HepG2 (cell line): Measurements from ENCODE around the gene POLDIP3.

Experiments used
- CEBPB ChIP-seq: IDR thresholded peaks from 2 replicates; pipeline ENCODE4 v1.6.1; 2011; ENCODE audit warnings: low read depth, low read length, improper control_type of control experiment, borderline replicate concordance
- CTCF ChIP-seq: sonication (generic); formaldehyde crosslinking; IDR thresholded peaks from 2 replicates; pipeline ENCODE4 v1.5.0; 2020; ENCODE audit warnings: mild to moderate bottlenecking, missing genetic modification reagents, moderate library complexity
- E2F5 ChIP-seq: sonication (generic); formaldehyde crosslinking; conservative IDR thresholded peaks from 2 replicates; pipeline ENCODE4 v1.4.0; 2020; ENCODE audit warnings: missing genetic modification reagents
- ERF ChIP-seq: IDR thresholded peaks from 2 replicates; pipeline ENCODE4 v1.6.1; 2018; ENCODE audit warnings: missing biosample characterization, missing genetic modification reagents
- EZH2 ChIP-seq: conservative IDR thresholded peaks from 2 replicates; pipeline ENCODE4 v1.6.1; 2012; ENCODE audit warnings: mild to moderate bottlenecking, low read depth, low read length, moderate library complexity
- FOXM1 ChIP-seq: sonication (generic); formaldehyde crosslinking; IDR thresholded peaks from 2 replicates; pipeline ENCODE4 v1.5.0; 2020; ENCODE audit warnings: missing genetic modification reagents
- IKZF1 ChIP-seq: fragments of 450-650 bp; IDR thresholded peaks from 2 replicates; pipeline ENCODE4 v1.7.1; 2016
- PAX8 ChIP-seq: sonication (generic); formaldehyde crosslinking; IDR thresholded peaks from 2 replicates; pipeline ENCODE4 v1.8.0; 2022; ENCODE audit warnings: mild to moderate bottlenecking, missing genetic modification reagents, borderline replicate concordance
- SMC3 ChIP-seq: IDR thresholded peaks from 2 replicates; pipeline ENCODE4 v1.6.1; 2011; ENCODE audit warnings: low read length, improper control_type of control experiment
- XBP1 ChIP-seq: sonication (generic); formaldehyde crosslinking; IDR thresholded peaks from 2 replicates; pipeline ENCODE4 v1.5.0; 2020; ENCODE audit warnings: missing genetic modification reagents
- ZFX ChIP-seq: sonication (generic); formaldehyde crosslinking; IDR thresholded peaks from 2 replicates; pipeline ENCODE4 v1.4.0; 2020; ENCODE audit warnings: mild to moderate bottlenecking, low read depth, missing genetic modification reagents, moderate library complexity
- ZMYM3 ChIP-seq: sonication (generic); formaldehyde crosslinking; IDR thresholded peaks from 2 replicates; pipeline ENCODE4 v1.5.1; 2020; ENCODE audit warnings: mild to moderate bottlenecking, missing genetic modification reagents
- TF ChIP-seq, protein P1 (sequence below): sonication (generic); formaldehyde crosslinking; IDR thresholded peaks from 2 replicates; pipeline ENCODE4 v1.5.1; 2020; ENCODE audit warnings: mild to moderate bottlenecking, missing genetic modification reagents, borderline replicate concordance
- TF ChIP-seq, protein P2 (sequence below): sonication (generic); formaldehyde crosslinking; conservative IDR thresholded peaks from 2 replicates; pipeline ENCODE4 v1.5.0; 2020; ENCODE audit warnings: missing genetic modification reagents

DNA sequence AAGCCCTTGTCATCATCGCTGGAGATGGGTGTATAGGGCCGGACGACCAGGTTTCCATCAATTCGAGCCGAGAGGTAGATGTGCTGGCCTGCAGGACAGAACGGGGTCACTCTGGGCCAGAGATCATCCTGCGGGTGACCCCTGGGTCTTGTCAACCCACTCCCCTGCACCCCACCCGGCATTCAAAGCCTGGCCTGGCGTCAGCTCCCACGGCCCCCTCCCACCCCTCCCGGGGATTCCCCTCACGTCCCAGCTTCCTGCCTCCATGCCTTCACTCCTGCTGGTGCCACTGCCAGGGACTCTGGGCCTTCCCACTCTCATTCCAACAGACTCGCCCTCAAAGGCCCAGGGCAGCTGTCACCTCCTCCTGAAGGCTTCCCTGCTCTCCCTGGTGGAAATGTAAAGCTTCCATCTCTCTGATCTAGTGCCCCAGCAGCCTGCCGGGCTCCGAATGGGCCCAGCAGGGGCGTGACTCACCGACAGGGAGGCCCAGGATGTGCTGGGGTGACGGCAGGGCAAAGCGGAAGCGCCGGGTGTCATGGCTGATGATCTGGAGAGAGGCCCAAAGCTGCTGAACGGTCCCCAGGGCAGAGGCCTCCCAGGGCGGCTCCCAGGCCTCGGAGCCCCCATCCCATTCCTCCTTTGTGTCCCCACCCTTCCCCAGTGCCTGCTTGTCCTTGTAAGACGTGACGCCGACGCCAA lies 16.4 kb upstream of the POLDIP3 start:
- TF ChIP-seq CTCF (CRISPR knock-in tag) (no peak), XBP1 (CRISPR knock-in tag) (no peak), SMC3 (no peak), ZMYM3 (CRISPR knock-in tag) (no peak), CEBPB (no peak), ERF (CRISPR knock-in tag) (no peak), IKZF1 (no peak), PAX8 (CRISPR knock-in tag) (no peak), FOXM1 (CRISPR knock-in tag) (no peak), EZH2 (no peak), E2F5 (no peak), ZFX (CRISPR knock-in tag) (no peak)
- TF ChIP-seq, protein P1, sequence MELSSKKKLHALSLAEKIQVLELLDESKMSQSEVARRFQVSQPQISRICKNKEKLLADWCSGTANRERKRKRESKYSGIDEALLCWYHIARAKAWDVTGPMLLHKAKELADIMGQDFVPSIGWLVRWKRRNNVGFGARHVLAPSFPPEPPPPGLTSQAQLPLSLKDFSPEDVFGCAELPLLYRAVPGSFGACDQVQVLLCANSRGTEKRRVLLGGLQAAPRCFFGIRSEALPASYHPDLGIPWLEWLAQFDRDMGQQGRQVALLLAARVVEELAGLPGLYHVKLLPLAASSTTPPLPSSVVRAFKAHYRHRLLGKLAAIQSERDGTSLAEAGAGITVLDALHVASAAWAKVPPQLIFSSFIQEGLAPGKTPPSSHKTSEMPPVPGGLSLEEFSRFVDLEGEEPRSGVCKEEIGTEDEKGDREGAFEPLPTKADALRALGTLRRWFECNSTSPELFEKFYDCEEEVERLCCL, result no peak
- TF ChIP-seq, protein P2, sequence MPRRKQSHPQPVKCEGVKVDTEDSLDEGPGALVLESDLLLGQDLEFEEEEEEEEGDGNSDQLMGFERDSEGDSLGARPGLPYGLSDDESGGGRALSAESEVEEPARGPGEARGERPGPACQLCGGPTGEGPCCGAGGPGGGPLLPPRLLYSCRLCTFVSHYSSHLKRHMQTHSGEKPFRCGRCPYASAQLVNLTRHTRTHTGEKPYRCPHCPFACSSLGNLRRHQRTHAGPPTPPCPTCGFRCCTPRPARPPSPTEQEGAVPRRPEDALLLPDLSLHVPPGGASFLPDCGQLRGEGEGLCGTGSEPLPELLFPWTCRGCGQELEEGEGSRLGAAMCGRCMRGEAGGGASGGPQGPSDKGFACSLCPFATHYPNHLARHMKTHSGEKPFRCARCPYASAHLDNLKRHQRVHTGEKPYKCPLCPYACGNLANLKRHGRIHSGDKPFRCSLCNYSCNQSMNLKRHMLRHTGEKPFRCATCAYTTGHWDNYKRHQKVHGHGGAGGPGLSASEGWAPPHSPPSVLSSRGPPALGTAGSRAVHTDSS, result no peak
